Natural killer cell treated with Interleukin-12 subunit alpha and Interleukin-12 subunit beta and Interleukin-15 and Interleukin-18, amount 100 ng/mL, for 72 hours (primary cell): ENCODE results near the gene MKNK1. TPM values are rescaled to one million over a fixed set of nuclear protein-coding genes. Genes with fewer than 3 reads are reported as not detected.
"Not testable (repeated sequence)": the region's sequence is repeated elsewhere in the genome, so short reads cannot be mapped to it uniquely, and the experiment has no call there.

Source experiments
- ATAC-seq, 2 donors: fragments of 150-1000 bp; cut with Tn5 transposase in 1 of 2; sonication (Bioruptor Pico), chemical (Tn5 transposase) in 1 of 2; 2 replicates each; pipeline ENCODE4 v1.10.0; 2021
- DNase-seq: peaks from one replicate; pipeline ENCODE4 v3.0.0; 2022; ENCODE audit warnings: low spot score
- H3K27ac Mint-ChIP-seq, 2 donors: 1 replicate in 1 of 2; 2 replicates in 1 of 2; pipeline ENCODE4 v1.8.0; 2022; ENCODE audit warnings: mixed read lengths in 2 of 2, mild to moderate bottlenecking in 1 of 2, moderate library complexity in 1 of 2
- H3K27me3 Mint-ChIP-seq, 2 donors: 1 replicate in 1 of 2; 2 replicates in 1 of 2; pipeline ENCODE4 v1.8.0; 2022; ENCODE audit warnings: mixed read lengths in 2 of 2
- H3K36me3 Mint-ChIP-seq: one replicate; pipeline ENCODE4 v1.8.0; 2022; ENCODE audit warnings: mixed read lengths
- H3K4me1 Mint-ChIP-seq, 2 donors: 1 replicate in 1 of 2; 2 replicates in 1 of 2; pipeline ENCODE4 v1.8.0; 2022; ENCODE audit warnings: low read depth in 2 of 2, mixed read lengths in 2 of 2, mild to moderate bottlenecking in 1 of 2
- H3K4me3 Mint-ChIP-seq: one replicate; pipeline ENCODE4 v1.8.0; 2022; ENCODE audit warnings: mixed read lengths
- H3K9me3 Mint-ChIP-seq: 2 replicates; pipeline ENCODE4 v1.8.0; 2022; ENCODE audit warnings: mixed read lengths
- total RNA-seq, 2 donors: library from RNA; stranded (reverse); gene quantifications; one replicate each; pipeline ENCODE4 v1.2.3, GENCODE V29; 2022

MKNK1 gene
- total RNA-seq: 10 to 100 TPM; 63.7 to 89.9 TPM

- ATAC-seq (peak; percentile 98 to 99), DNase-seq (peak; percentile 98)
- Mint-ChIP-seq H3K9me3 (no peaks in the 10 kb centered on the region), H3K4me3 (peak within 1 kb of the TSS; percentile 95), H3K4me1 (peaks cover 52 to 57% of the 10 kb centered on the region in 2 donors), H3K27me3 (no peaks in the 10 kb centered on the region), H3K27ac (peak within 1 kb of the TSS; percentile 73 to 92), H3K36me3 (no peaks in the 10 kb centered on the region)
Observed at GRCh38 chr1:46603858-46604549, at the start of gene MKNK1. Gene MKNK1 (minus strand): TSS chr1:46604268. CDS start chr1:46583327, 20,941 bp downstream.

- peaks cover 2% of the 10 kb centered on the region for H3K9me3 Mint-ChIP-seq
- no peak for ATAC-seq
- H3K27ac Mint-ChIP-seq: no peak overlapping the region
- DNase-seq: no peak
- H3K27me3 Mint-ChIP-seq: no peaks in the 10 kb centered on the region
- H3K4me3 Mint-ChIP-seq: no peak overlapping the region
- H3K4me1 Mint-ChIP-seq: no peaks in the 10 kb centered on the region
- peaks cover 23% of the 10 kb centered on the region for H3K36me3 Mint-ChIP-seq
Observed at GRCh38 chr1:46653405-46653958, 49.4 kb upstream of the MKNK1 start.

- Mint-ChIP-seq H3K4me1 (no peaks in the 10 kb centered on the region), H3K36me3 (peaks cover 25% of the 10 kb centered on the region), H3K4me3 (no peak overlapping the region), H3K27ac (no peak overlapping the region), H3K27me3 (no peaks in the 10 kb centered on the region), H3K9me3 (peaks cover 2% of the 10 kb centered on the region)
- ATAC-seq (no peak), DNase-seq (no peak)
Observed at GRCh38 chr1:46652321-46653100, 48.4 kb upstream of the MKNK1 start.

- DNase-seq, H3K27ac Mint-ChIP-seq, H3K4me1 Mint-ChIP-seq, H3K9me3 Mint-ChIP-seq, ATAC-seq, H3K27me3 Mint-ChIP-seq, H3K4me3 Mint-ChIP-seq: not testable (repeated sequence)
- peaks cover 33% of the 10 kb centered on the region for H3K36me3 Mint-ChIP-seq
Observed at GRCh38 chr1:46651152-46651551, 47.1 kb upstream of the MKNK1 start.

- peaks cover 2% of the 10 kb centered on the region for H3K9me3 Mint-ChIP-seq
- no peaks in the 10 kb centered on the region for H3K4me1 Mint-ChIP-seq
- H3K4me3 Mint-ChIP-seq: no peak overlapping the region
- ATAC-seq: no peak
- H3K27ac Mint-ChIP-seq: no peak overlapping the region
- H3K36me3 Mint-ChIP-seq: peaks cover 26% of the 10 kb centered on the region
- no peaks in the 10 kb centered on the region for H3K27me3 Mint-ChIP-seq
- no peak for DNase-seq
Observed at GRCh38 chr1:46650491-46650890, 46.4 kb upstream of the MKNK1 start.

GRCh38 chr1:46649764-46650163 lies 45.7 kb upstream of the MKNK1 start:
- ATAC-seq (no peak), DNase-seq (no peak)
- H3K27ac Mint-ChIP-seq: no peak overlapping the region
- H3K27me3 Mint-ChIP-seq: no peaks in the 10 kb centered on the region
- H3K4me1 Mint-ChIP-seq: no peaks in the 10 kb centered on the region
- H3K9me3 Mint-ChIP-seq: peaks cover 2% of the 10 kb centered on the region
- no peak overlapping the region for H3K4me3 Mint-ChIP-seq
- H3K36me3 Mint-ChIP-seq: peaks cover 21% of the 10 kb centered on the region

GRCh38 chr1:46647611-46648010 lies 43.5 kb upstream of the MKNK1 start:
- Mint-ChIP-seq H3K27ac (no peak overlapping the region), H3K27me3 (no peaks in the 10 kb centered on the region), H3K9me3 (peaks cover 2% of the 10 kb centered on the region), H3K36me3 (peaks cover 18% of the 10 kb centered on the region), H3K4me1 (no peaks in the 10 kb centered on the region), H3K4me3 (no peak overlapping the region)
- DNase-seq (no peak), ATAC-seq (no peak)

- no peaks in the 10 kb centered on the region for H3K27me3 Mint-ChIP-seq
- H3K27ac Mint-ChIP-seq: no peak overlapping the region
- no peaks in the 10 kb centered on the region for H3K4me1 Mint-ChIP-seq
- H3K4me3 Mint-ChIP-seq: no peak overlapping the region
- DNase-seq (no peak), ATAC-seq (no peak)
- peaks cover 2% of the 10 kb centered on the region for H3K9me3 Mint-ChIP-seq
- H3K36me3 Mint-ChIP-seq: peaks cover 18% of the 10 kb centered on the region
Observed at GRCh38 chr1:46646844-46647243, 42.8 kb upstream of the MKNK1 start.

- Mint-ChIP-seq H3K27ac (no peak overlapping the region), H3K4me1 (no peaks in the 10 kb centered on the region), H3K27me3 (no peaks in the 10 kb centered on the region), H3K4me3 (no peak overlapping the region), H3K36me3 (peaks cover 18% of the 10 kb centered on the region), H3K9me3 (peaks cover 2% of the 10 kb centered on the region)
- DNase-seq (no peak), ATAC-seq (no peak)
Observed at GRCh38 chr1:46646331-46646730, 42.3 kb upstream of the MKNK1 start.

- no peak for ATAC-seq
- peaks cover 17% of the 10 kb centered on the region for H3K36me3 Mint-ChIP-seq
Observed at GRCh38 chr1:46645815-46646214, 41.7 kb upstream of the MKNK1 start.

GRCh38 chr1:46643368-46643775 lies 39.3 kb upstream of the MKNK1 start:
- no peaks in the 10 kb centered on the region for H3K4me1 Mint-ChIP-seq
- no peak overlapping the region for H3K4me3 Mint-ChIP-seq
- ATAC-seq: no peak
- peaks cover 10% of the 10 kb centered on the region for H3K36me3 Mint-ChIP-seq
- no peaks in the 10 kb centered on the region for H3K27me3 Mint-ChIP-seq
- no peaks in the 10 kb centered on the region for H3K9me3 Mint-ChIP-seq
- no peak for DNase-seq
- no peak overlapping the region for H3K27ac Mint-ChIP-seq

More at GRCh38 chr1:46645815-46646214, 41.7 kb upstream of the MKNK1 start:
- H3K9me3 Mint-ChIP-seq: peaks cover 2% of the 10 kb centered on the region
- H3K4me3 Mint-ChIP-seq: no peak overlapping the region
- no peaks in the 10 kb centered on the region for H3K27me3 Mint-ChIP-seq
- H3K27ac Mint-ChIP-seq: no peak overlapping the region
- H3K4me1 Mint-ChIP-seq: no peaks in the 10 kb centered on the region
- DNase-seq: no peak

GRCh38 chr1:46642115-46642680 lies 38.1 kb upstream of the MKNK1 start:
- no peak overlapping the region for H3K27ac Mint-ChIP-seq
- H3K27me3 Mint-ChIP-seq: no peaks in the 10 kb centered on the region
- peaks cover 5% of the 10 kb centered on the region for H3K36me3 Mint-ChIP-seq

GRCh38 chr1:46639547-46639946 lies 35.5 kb upstream of the MKNK1 start:
- no peaks in the 10 kb centered on the region for H3K9me3 Mint-ChIP-seq
- H3K4me3 Mint-ChIP-seq: no peak overlapping the region
- H3K4me1 Mint-ChIP-seq: no peaks in the 10 kb centered on the region
- H3K27ac Mint-ChIP-seq: no peak overlapping the region
- DNase-seq (no peak), ATAC-seq (no peak)
- no peaks in the 10 kb centered on the region for H3K36me3 Mint-ChIP-seq
- H3K27me3 Mint-ChIP-seq: no peaks in the 10 kb centered on the region

More at GRCh38 chr1:46642115-46642680, 38.1 kb upstream of the MKNK1 start:
- H3K4me3 Mint-ChIP-seq: no peak overlapping the region
- H3K9me3 Mint-ChIP-seq: no peaks in the 10 kb centered on the region
- no peaks in the 10 kb centered on the region for H3K4me1 Mint-ChIP-seq
- DNase-seq (no peak), ATAC-seq (no peak)

- Mint-ChIP-seq H3K27me3 (no peaks in the 10 kb centered on the region), H3K4me1 (no peaks in the 10 kb centered on the region), H3K9me3 (no peaks in the 10 kb centered on the region), H3K36me3 (no peaks in the 10 kb centered on the region), H3K27ac (no peak overlapping the region), H3K4me3 (no peak overlapping the region)
- DNase-seq: no peak
- no peak for ATAC-seq
Observed at GRCh38 chr1:46638921-46639320, 34.9 kb upstream of the MKNK1 start.
